Stimulated activated CD8-positive, alpha-beta memory T cell treated with anti-CD3 and anti-CD28 coated beads, Interleukin-15, amount 100 ng/mL, for 1 hour (primary cell): ENCODE measurements around the gene GREB1.

ENCODE experiments used
- DNase-seq: peaks from one replicate; pipeline ENCODE4 v3.0.0-alpha.2; 2020; ENCODE audit warnings: low read depth

The GREB1 gene

GRCh38 chr2:11508279-11508678, 25.6 kb upstream of the GREB1 start:
- no peak for DNase-seq

GRCh38 chr2:11509657-11510360, 24.0 kb upstream of the GREB1 start:
- DNase-seq: no peak

- no peak for DNase-seq
Observed at GRCh38 chr2:11512431-11512830, 21.4 kb upstream of the GREB1 start.

GRCh38 chr2:11513319-11513718, 20.5 kb upstream of the GREB1 start:
- no peak for DNase-seq

- no peak for DNase-seq
Observed at GRCh38 chr2:11514081-11514730, 19.6 kb upstream of the GREB1 start.

GRCh38 chr2:11514904-11515303, 18.9 kb upstream of the GREB1 start:
- no peak for DNase-seq

GRCh38 chr2:11515490-11515981, 18.3 kb upstream of the GREB1 start:
- no peak for DNase-seq

- no peak for DNase-seq
Observed at GRCh38 chr2:11516984-11517648, 16.7 kb upstream of the GREB1 start.

GRCh38 chr2:11517906-11518305, 15.9 kb upstream of the GREB1 start:
- DNase-seq: no peak

GRCh38 chr2:11520092-11520693, 13.7 kb upstream of the GREB1 start:
- DNase-seq: no peak

- DNase-seq: no peak
Observed at GRCh38 chr2:11521775-11522174, 12.1 kb upstream of the GREB1 start.

- DNase-seq: no peak
Observed at GRCh38 chr2:11524470-11524869, 9.4 kb upstream of the GREB1 start.

GRCh38 chr2:11525762-11526161, 8.1 kb upstream of the GREB1 start:
- no peak for DNase-seq

GRCh38 chr2:11527001-11527400, 6.8 kb upstream of the GREB1 start:
- DNase-seq: no peak

GRCh38 chr2:11528228-11528627, 5.6 kb upstream of the GREB1 start:
- no peak for DNase-seq

GRCh38 chr2:11530864-11531465, 2.9 kb upstream of the GREB1 start:
- no peak for DNase-seq

GRCh38 chr2:11532416-11533055, 1.3 kb upstream of the GREB1 start:
- no peak for DNase-seq

GRCh38 chr2:11534071-11534745, 363 bp downstream of the GREB1 start:
- DNase-seq: no peak

GRCh38 chr2:11534746-11535484, 1.1 kb downstream of the GREB1 start:
- no peak for DNase-seq

GRCh38 chr2:11535899-11536344, 2.1 kb downstream of the GREB1 start:
- DNase-seq: no peak
